HepG2 (cell line): ENCODE measurements around the gene ELF1. TPM values are rescaled to one million over a fixed set of nuclear protein-coding genes. Genes with fewer than 3 reads are reported as not detected.

ENCODE experiments used
- ATAC-seq: fragments of 200-7000 bp; cut with Tn5 transposase; 3 replicates; pipeline ENCODE4 v1.9.1; 2020; ENCODE audit warnings: mild to moderate bottlenecking, moderate library complexity
- BruUV-seq: library from RNA; stranded (reverse); fragments of 400-500 nt; replicated peaks from 2 replicates; lab custom pipeline; 2021; lab: Mats Ljungman, UMichigan
- CTCF ChIA-PET: fragments of 300-600 bp; formaldehyde crosslinking; extraction: SDS; loops from one replicate; lab custom pipeline; 2021; ENCODE audit warnings: low total read pairs, inconsistent platforms, low intra/inter-chr PET ratio; lab: Yijun Ruan, JAX
- POLR2A ChIA-PET: fragments of 350-600 bp; sonication (Branson Sonifier 250); formaldehyde crosslinking; loops from one replicate; lab custom pipeline; 2020; ENCODE audit warnings: antibody characterized with exemption, inconsistent platforms; lab: Yijun Ruan, JAX
- DNase-seq: peaks from one replicate; pipeline ENCODE4 v3.0.0-alpha.2; 2015; ENCODE audit warnings: low spot score
- FAIRE-seq: peaks from 3 replicates; lab custom pipeline; 2011; peaks lifted over from hg19 to GRCh38; lab: Jason Lieb, UNC
- H2AFZ ChIP-seq: one replicate; pipeline ENCODE4 v1.6.1; 2011; ENCODE audit warnings: low read length, inconsistent platforms
- H3K27ac ChIP-seq: fragments of 300-600 bp; 3 replicates; pipeline ENCODE4 v1.8.0; 2011; ENCODE audit warnings: mixed run types, mild to moderate bottlenecking, mixed read lengths, low read length, inconsistent platforms; ENCODE audit not compliant: insufficient read depth; ENCODE audit errors: extremely low read length
- H3K27me3 ChIP-seq, 2 experiments: fragments of 200-600 bp in 1 of 2; 2 replicates in 1 of 2; 3 replicates in 1 of 2; pipeline versions ENCODE4 v1.6.0 to v1.8.0; 2011; ENCODE audit warnings: low read length in 2 of 2, mild to moderate bottlenecking in 2 of 2, moderate library complexity in 2 of 2, inconsistent platforms in 1 of 2; ENCODE audit not compliant: insufficient read depth in 2 of 2, control insufficient read depth in 1 of 2
- H3K36me3 ChIP-seq, 2 experiments: fragments of 200-600 bp in 1 of 2; replicated peaks in 1 of 2; 2 replicates in 1 of 2; 3 replicates in 1 of 2; pipeline versions ENCODE4 v1.5.1 to v1.8.0; 2011; ENCODE audit warnings: low read length in 2 of 2, inconsistent platforms in 1 of 2; ENCODE audit not compliant: insufficient read depth in 2 of 2, control insufficient read depth in 1 of 2
- H3K4me1 ChIP-seq: 2 replicates; pipeline ENCODE4 v1.5.1; 2012; ENCODE audit warnings: low read length, inconsistent platforms; ENCODE audit not compliant: insufficient read depth
- H3K4me2 ChIP-seq: 2 replicates; pipeline ENCODE4 v1.6.0; 2011; ENCODE audit warnings: low read depth, low read length, inconsistent platforms
- H3K4me3 ChIP-seq, 3 experiments: fragments of 200-600 bp in 1 of 3; sonication (generic), shearing (Covaris generic) in 1 of 3; replicated peaks in 1 of 3; 2 replicates each; pipeline ENCODE4 v1.5.1; 2011 to 2016; ENCODE audit warnings: low read length in 3 of 3, inconsistent platforms in 2 of 3, low read depth in 2 of 3, mild to moderate bottlenecking in 2 of 3, control low read depth in 1 of 3, mixed read lengths in 1 of 3; ENCODE audit not compliant: insufficient read depth in 1 of 3
- H3K79me2 ChIP-seq: one replicate; pipeline ENCODE4 v1.6.1; 2011; ENCODE audit warnings: low read length, inconsistent platforms; ENCODE audit not compliant: insufficient read depth
- H3K9ac ChIP-seq: 2 replicates; pipeline ENCODE4 v1.6.0; 2011; ENCODE audit warnings: mild to moderate bottlenecking, low read depth, low read length, inconsistent platforms; ENCODE audit not compliant: insufficient read depth
- H3K9me3 ChIP-seq: 2 replicates; pipeline ENCODE4 v1.5.1; 2012; ENCODE audit warnings: mild to moderate bottlenecking, low read length
- H4K20me1 ChIP-seq: 2 replicates; pipeline ENCODE4 v1.6.0; 2011; ENCODE audit warnings: inconsistent platforms, mild to moderate bottlenecking, low read length, moderate library complexity; ENCODE audit not compliant: insufficient read depth
- BRD4 ChIP-seq: sonication (generic); formaldehyde crosslinking; IDR thresholded peaks from 2 replicates; pipeline ENCODE4 v1.4.0; 2020; ENCODE audit warnings: missing genetic modification reagents
- CEBPB ChIP-seq: IDR thresholded peaks from 2 replicates; pipeline ENCODE4 v1.6.1; 2011; ENCODE audit warnings: low read depth, low read length, improper control_type of control experiment, borderline replicate concordance
- HDAC6 ChIP-seq: fragments of 200-600 bp; sonication (generic); IDR thresholded peaks from 2 replicates; pipeline ENCODE4 v1.7.0; 2017; ENCODE audit warnings: mild to moderate bottlenecking, antibody characterized with exemption, low read length, low read depth
- MEF2D ChIP-seq: sonication (generic); formaldehyde crosslinking; IDR thresholded peaks from 2 replicates; pipeline ENCODE4 v1.5.1; 2020; ENCODE audit warnings: mild to moderate bottlenecking, missing genetic modification reagents
- MLXIP ChIP-seq: sonication (generic); formaldehyde crosslinking; IDR thresholded peaks from 2 replicates; pipeline ENCODE4 v1.9.0; 2021; ENCODE audit warnings: missing genetic modification reagents, borderline replicate concordance
- PITX1 ChIP-seq: sonication (generic); formaldehyde crosslinking; IDR thresholded peaks from 2 replicates; pipeline ENCODE4 v1.5.1; 2020; ENCODE audit warnings: mild to moderate bottlenecking, missing genetic modification reagents
- RELA ChIP-seq: sonication (generic); formaldehyde crosslinking; IDR thresholded peaks from 2 replicates; pipeline ENCODE4 v1.4.0; 2020; ENCODE audit warnings: missing genetic modification reagents
- TCF7 ChIP-seq: sonication (generic); IDR thresholded peaks from 2 replicates; pipeline ENCODE4 v1.6.1; 2016; ENCODE audit warnings: antibody characterized with exemption, low read depth
- ZHX2 ChIP-seq, 2 experiments: sonication (generic) in 1 of 2; formaldehyde crosslinking in 1 of 2; IDR thresholded peaks; 2 replicates each; pipeline versions ENCODE4 v1.6.1 to v1.9.0; 2014 to 2022; ENCODE audit warnings: antibody characterized with exemption in 1 of 2, borderline replicate concordance in 1 of 2, inconsistent platforms in 1 of 2, low read depth in 1 of 2, missing genetic modification reagents in 1 of 2
- ZNF180 ChIP-seq: sonication (generic); formaldehyde crosslinking; IDR thresholded peaks from 2 replicates; pipeline ENCODE4 v1.4.0; 2020; ENCODE audit warnings: low read depth, missing genetic modification reagents, borderline replicate concordance
- ZNF205 ChIP-seq: IDR thresholded peaks from 2 replicates; pipeline ENCODE4 v1.6.1; 2018; ENCODE audit warnings: missing biosample characterization, missing genetic modification reagents
- ZNF33A ChIP-seq: sonication (generic); formaldehyde crosslinking; IDR thresholded peaks from 2 replicates; pipeline ENCODE4 v1.5.1; 2020; ENCODE audit warnings: missing genetic modification reagents, mild to moderate bottlenecking, moderate library complexity, borderline replicate concordance
- WGBS: methylation state at CpG from one replicate; pipeline ENCODE4 v1.1.6; 2017; ENCODE audit warnings: low lambda C conversion rate; 5-methylcytosine and 5-hydroxymethylcytosine counted together
- in situ Hi-C: cut with HindIII; loops from 2 replicates; pipeline ENCODE4 v1.10.0; 2017; ENCODE audit warnings: low pct_unique_long_range_greater_than_20kb; ENCODE audit not compliant: extremely low pct_ligation_motif_present
- intact Hi-C: fragments of 100-400 bp; cut with micrococcal nuclease; formaldehyde crosslinking; loops from one replicate; pipeline ENCODE4 v1.10.0; 2022; ENCODE audit not compliant: unreplicated experiment
- polyA plus RNA-seq, 8 experiments: library from polyadenylated mRNA; depleted of rRNA in 3 of 8; stranded (reverse) in 7 of 8; unstranded in 1 of 8; fragments of >200 nt; fragmentation: Illumina TruSeq in 4 of 8; extraction: Trizol in 4 of 8; gene quantifications; 2 replicates each; pipeline versions ENCODE4 v1.2.1 to v1.2.3, GENCODE V29; 2011 to 2016; ENCODE audit warnings: low read depth in 4 of 8, missing spikeins in 1 of 8, mixed read lengths in 1 of 8; ENCODE audit not compliant: insufficient read depth in 1 of 8
- total RNA-seq, 5 experiments: library from RNA; depleted of rRNA; stranded (reverse); fragments of >200 nt; fragmentation: Illumina TruSeq; extraction: Trizol; gene quantifications; 2 replicates each; pipeline ENCODE4 v1.2.3, GENCODE V29; 2016; ENCODE audit warnings: low read depth in 1 of 5
- TF ChIP-seq, protein P1 (sequence below): sonication (generic); formaldehyde crosslinking; IDR thresholded peaks from 2 replicates; pipeline ENCODE4 v1.8.0; 2022; ENCODE audit warnings: missing genetic modification reagents, mild to moderate bottlenecking, inconsistent platforms, borderline replicate concordance

ELF1 gene
- total and polyA plus RNA-seq, 2 of the 13 experiments (the other 11 are each of a cell fraction or from before 2014, with no cell fraction given): 24.6 to 71.5 TPM

- in situ Hi-C loops: no loop called here
- H3K4me3 ChIP-seq: no peak overlapping the region
- no peak for ATAC-seq
- H3K27ac ChIP-seq: no peak overlapping the region
- WGBS: 96% methylated on average over 8 of the region's 8 CpGs
- no peak overlapping the region for H2AFZ ChIP-seq
- no peak for DNase-seq
- FAIRE-seq: no peak
- no peak overlapping the region for H3K4me2 ChIP-seq
- no peak overlapping the region for H3K9ac ChIP-seq
- H3K27me3 ChIP-seq: no peaks in the 10 kb centered on the region
- peaks cover 93% of the 10 kb centered on the region for H3K79me2 ChIP-seq
- intact Hi-C loops: no loop called here
- ChIA-PET POLR2A (no interaction called here), CTCF (no interaction called here)
- H4K20me1 ChIP-seq: peaks cover 36% of the 10 kb centered on the region
- H3K36me3 ChIP-seq: peaks cover 6 to 16% of the 10 kb centered on the region in 2 experiments; a peak in 1 of 5 replicates
- H3K9me3 ChIP-seq: no peaks in the 10 kb centered on the region
- peaks cover 63% of the 10 kb centered on the region for H3K4me1 ChIP-seq
- no TSS peak for BruUV-seq
- no peak for TF ChIP-seq BRD4 (CRISPR knock-in tag)
- TF ChIP-seq ZNF33A (CRISPR knock-in tag): no peak
- no peak for TF ChIP-seq CEBPB
- TF ChIP-seq PITX1: no peak
- TF ChIP-seq MLXIP (CRISPR knock-in tag): no peak
- no peak for TF ChIP-seq RELA (CRISPR knock-in tag)
- TF ChIP-seq, protein P1, sequence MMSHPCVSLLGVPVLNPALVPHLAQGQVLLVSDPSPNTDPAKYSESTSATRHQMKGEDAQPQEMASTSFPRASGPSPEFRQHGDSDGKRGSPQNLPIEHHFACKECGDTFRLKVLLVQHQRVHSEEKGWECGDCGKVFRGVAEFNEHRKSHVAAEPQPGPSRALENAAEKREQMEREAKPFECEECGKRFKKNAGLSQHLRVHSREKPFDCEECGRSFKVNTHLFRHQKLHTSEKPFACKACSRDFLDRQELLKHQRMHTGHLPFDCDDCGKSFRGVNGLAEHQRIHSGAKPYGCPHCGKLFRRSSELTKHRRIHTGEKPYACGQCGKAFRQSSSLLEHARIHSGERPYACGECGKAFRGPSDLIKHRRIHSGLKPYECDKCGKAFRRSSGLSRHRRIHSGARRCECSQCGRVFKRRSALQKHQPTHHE (CRISPR knock-in tag): no peak
- TF ChIP-seq MEF2D (CRISPR knock-in tag): no peak
- TF ChIP-seq HDAC6: no peak
- TF ChIP-seq TCF7: no peak
- TF ChIP-seq ZNF205: no peak
- no peak for TF ChIP-seq ZHX2 (IDR thresholded peaks at IDR 0.05; ENCODE audit: low read depth)
- TF ChIP-seq ZHX2 (CRISPR knock-in tag; IDR thresholded peaks at IDR 0.05; ENCODE audit: borderline replicate concordance): no peak
- no peak for TF ChIP-seq ZNF180 (CRISPR knock-in tag)
Measured at GRCh38 chr13:41026788-41027187, 7.7 kb upstream of the ELF1 start.
